Measurements from ENCODE around the gene OR2V2. TPM values are rescaled to one million over a fixed set of nuclear protein-coding genes. Genes with fewer than 3 reads are reported as not detected.
"Not testable (repeated sequence)": the region's sequence is repeated elsewhere in the genome, so short reads cannot be mapped to it uniquely, and the experiment has no call there.

OR2V2 gene
- total RNA-seq, 6 donors from 2014 or later, result 1.6 TPM; not detected in 5

DNA sequence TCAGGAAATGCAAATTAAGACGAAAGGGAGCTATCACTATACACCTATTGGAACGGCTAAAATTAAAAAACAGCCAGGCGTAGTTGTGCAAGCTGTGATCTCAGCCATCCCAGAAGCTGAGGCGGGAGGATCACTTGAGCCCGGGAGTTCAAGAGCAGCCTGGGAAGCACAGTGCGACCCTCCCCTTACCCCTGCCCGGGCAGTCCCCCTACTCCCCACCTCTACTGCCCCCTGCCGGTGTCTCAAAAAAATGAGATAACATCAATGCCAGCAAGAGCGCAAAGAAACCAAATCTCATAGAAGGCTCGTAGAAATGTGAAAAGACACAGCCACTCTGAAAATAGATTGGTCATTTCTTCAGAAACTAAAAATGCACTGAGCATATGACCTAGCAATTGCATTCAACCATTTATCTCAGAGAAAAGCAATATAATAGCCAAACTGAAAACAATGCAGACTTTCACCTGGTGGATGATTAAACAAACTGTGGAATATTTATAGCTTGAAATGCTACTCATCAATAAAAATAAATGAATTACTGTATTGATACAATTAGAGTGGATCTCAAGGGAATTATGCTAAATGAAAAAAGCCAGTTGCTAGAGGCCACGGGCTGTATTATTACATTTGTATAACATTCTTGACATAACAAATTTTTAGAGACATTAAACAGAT lies 20.6 kb downstream of the OR2V2 start:
- ATAC-seq (ENCODE audit: low FRiP score in 2 of 2), result no peak
- peaks cover 1 to 30% (median 11%) of the 10 kb centered on the region in 4 donors for H3K27me3 ChIP-seq
- TF ChIP-seq EP300 (IDR thresholded peaks at IDR 0.05) (no peak), POLR2AphosphoS5 (IDR thresholded peaks at IDR 0.05) (no peak), POLR2A (IDR thresholded peaks at IDR 0.05) (no peak)
- TF ChIP-seq, protein P1, sequence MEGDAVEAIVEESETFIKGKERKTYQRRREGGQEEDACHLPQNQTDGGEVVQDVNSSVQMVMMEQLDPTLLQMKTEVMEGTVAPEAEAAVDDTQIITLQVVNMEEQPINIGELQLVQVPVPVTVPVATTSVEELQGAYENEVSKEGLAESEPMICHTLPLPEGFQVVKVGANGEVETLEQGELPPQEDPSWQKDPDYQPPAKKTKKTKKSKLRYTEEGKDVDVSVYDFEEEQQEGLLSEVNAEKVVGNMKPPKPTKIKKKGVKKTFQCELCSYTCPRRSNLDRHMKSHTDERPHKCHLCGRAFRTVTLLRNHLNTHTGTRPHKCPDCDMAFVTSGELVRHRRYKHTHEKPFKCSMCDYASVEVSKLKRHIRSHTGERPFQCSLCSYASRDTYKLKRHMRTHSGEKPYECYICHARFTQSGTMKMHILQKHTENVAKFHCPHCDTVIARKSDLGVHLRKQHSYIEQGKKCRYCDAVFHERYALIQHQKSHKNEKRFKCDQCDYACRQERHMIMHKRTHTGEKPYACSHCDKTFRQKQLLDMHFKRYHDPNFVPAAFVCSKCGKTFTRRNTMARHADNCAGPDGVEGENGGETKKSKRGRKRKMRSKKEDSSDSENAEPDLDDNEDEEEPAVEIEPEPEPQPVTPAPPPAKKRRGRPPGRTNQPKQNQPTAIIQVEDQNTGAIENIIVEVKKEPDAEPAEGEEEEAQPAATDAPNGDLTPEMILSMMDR (IDR thresholded peaks at IDR 0.05), result peak in 2 of 6 experiments; percentile 15 to 25
- no peak overlapping the region for H3K27ac ChIP-seq
- H3K9me3 ChIP-seq, result no peaks in the 10 kb centered on the region
- H3K4me1 ChIP-seq, result peaks cover 0 to 12% (median 8%) of the 10 kb centered on the region in 4 donors
- H3K36me3 ChIP-seq, result no peaks in the 10 kb centered on the region
- no peak overlapping the region for H3K4me3 ChIP-seq
- WGBS, 2 donors, result 16 to 21% methylated on average over 10 to 11 of the region's 11 CpGs
- no peak for DNase-seq

DNA sequence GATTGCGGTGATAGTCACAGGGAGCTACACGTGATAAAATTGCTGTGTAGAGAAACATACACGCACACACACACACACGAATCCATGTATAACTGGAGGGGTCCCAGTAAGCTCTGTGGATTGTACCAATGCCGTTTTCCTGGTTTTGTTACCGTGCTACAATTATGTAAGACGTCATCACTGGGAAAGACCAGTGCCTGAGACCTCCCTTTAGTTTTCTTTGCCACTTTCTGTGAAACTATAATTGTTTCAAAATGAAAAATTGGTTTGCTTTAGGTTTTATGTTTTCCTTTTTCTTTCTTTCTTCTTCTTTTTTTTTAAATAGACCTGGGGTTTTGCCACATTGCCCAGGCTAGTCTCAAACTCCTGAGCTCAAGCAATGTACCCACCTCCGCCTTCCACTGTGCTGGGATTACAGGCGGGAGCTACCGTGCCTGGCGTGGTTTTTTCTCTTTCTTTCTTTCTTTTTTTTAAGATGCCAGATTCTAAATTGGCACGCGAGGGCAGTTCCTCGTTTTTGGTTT lies 21.3 kb downstream of the OR2V2 start:
- ATAC-seq (ENCODE audit: low FRiP score in 2 of 2) (no peak), DNase-seq (no peak)
- H3K27ac ChIP-seq, result no peak overlapping the region
- H3K27me3 ChIP-seq, result peaks cover 1 to 30% (median 11%) of the 10 kb centered on the region in 4 donors
- no peaks in the 10 kb centered on the region for H3K36me3 ChIP-seq
- WGBS, 2 donors, result 35 to 43% methylated on average over 14 of the region's 14 CpGs
- H3K9me3 ChIP-seq, result no peaks in the 10 kb centered on the region
- peaks cover 0 to 18% (median 11%) of the 10 kb centered on the region in 4 donors for H3K4me1 ChIP-seq
- no peak overlapping the region for H3K4me3 ChIP-seq
- no peak for TF ChIP-seq POLR2A (IDR thresholded peaks at IDR 0.05)
- no peak for TF ChIP-seq POLR2AphosphoS5 (IDR thresholded peaks at IDR 0.05)
- TF ChIP-seq EP300 (IDR thresholded peaks at IDR 0.05), result no peak
- TF ChIP-seq, protein P1 (IDR thresholded peaks at IDR 0.05), result no peak

DNA sequence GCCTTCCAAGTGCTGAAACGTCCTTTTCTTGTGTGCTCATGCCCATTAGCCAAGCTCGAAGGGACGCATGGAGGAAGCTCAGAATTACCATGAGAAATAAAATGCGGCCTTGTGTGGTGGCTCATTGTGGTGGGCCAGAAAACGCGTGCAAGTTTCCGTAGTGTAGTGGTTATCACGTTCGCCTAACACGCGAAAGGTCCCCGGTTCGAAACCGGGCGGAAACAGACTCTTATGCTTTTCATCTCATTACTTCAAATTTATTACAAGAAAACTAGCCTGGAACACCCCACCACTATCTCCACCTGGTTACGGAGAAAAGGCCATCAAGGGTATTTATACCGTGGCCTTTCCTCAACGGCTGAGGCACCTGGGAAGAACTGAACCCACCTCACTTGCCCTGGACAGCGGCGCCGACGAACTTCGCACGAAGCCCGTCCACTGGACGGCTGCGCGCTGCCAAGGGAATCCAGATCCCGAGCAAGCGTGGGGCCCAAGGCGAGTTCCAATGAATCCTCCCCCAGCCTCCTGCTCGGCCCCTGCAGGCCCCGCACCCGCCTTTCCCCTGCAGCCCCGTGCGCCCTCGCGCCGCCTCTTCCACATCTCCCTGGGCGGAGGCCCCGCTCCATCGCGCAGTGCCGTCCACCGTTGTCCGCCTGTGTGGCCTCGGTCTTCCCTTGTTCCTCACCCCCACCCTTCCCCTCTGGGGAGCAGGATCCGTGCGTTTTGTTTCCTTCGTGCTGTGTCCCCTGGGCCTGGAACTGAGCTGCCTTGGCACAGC lies 22.3 kb downstream of the OR2V2 start:
- not testable (repeated sequence) for H3K36me3 ChIP-seq, H3K9me3 ChIP-seq, H3K27ac ChIP-seq
- H3K27me3 ChIP-seq, result peaks cover 1 to 32% (median 11%) of the 10 kb centered on the region in 4 donors
- 16 to 18% methylated on average over 41 to 44 of the region's 50 CpGs for WGBS, 2 donors
- peak overlapping the region in 1 of 4 donors; percentile 3 for H3K4me3 ChIP-seq
- H3K4me1 ChIP-seq, result peaks cover 0 to 22% (median 12%) of the 10 kb centered on the region in 4 donors
- DNase-seq (peak in 1 of 2 donors; percentile 80), ATAC-seq (ENCODE audit: low FRiP score in 2 of 2) (peak in 1 of 2 donors; percentile 38)

DNA sequence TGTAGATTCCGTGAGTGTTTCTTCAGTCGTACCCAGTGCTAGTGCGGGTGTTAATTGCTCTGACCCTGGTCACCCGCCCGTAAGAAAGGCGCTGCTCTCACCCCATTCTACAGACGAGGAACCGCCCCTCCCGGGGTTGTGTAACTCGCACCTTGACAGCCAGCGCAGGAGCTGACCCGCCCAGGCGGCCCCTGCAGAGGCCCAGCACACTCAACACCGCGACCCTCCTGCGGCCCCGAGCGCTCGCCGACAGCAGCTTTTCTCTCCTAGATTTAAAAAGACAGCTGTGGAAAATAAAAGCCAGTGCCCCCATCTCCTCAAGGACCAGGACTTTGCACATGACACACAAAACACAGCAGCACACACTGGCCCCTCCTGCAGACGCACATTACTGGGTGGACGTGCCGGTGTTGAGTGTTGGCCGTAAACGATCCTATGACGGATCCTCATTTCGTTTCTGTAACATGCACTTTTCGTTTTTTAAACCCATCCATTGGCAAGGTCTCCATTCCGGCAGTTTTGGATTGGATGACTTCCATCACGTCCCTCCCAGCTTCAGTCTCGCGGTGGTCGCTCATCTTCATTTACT lies 22.9 kb downstream of the OR2V2 start:
- Histone ChIP-seq H3K27me3 (peaks cover 1 to 31% (median 11%) of the 10 kb centered on the region in 4 donors), H3K4me1 (peaks cover 0 to 22% (median 12%) of the 10 kb centered on the region in 4 donors), H3K36me3 (no peaks in the 10 kb centered on the region), H3K4me3 (peak overlapping the region in 1 of 4 donors; percentile 3), H3K27ac (no peak overlapping the region), H3K9me3 (no peaks in the 10 kb centered on the region)
- no peak for TF ChIP-seq EP300 (IDR thresholded peaks at IDR 0.05)
- TF ChIP-seq, protein P1 (IDR thresholded peaks at IDR 0.05), result no peak
- no peak for TF ChIP-seq POLR2AphosphoS5 (IDR thresholded peaks at IDR 0.05)
- no peak for TF ChIP-seq POLR2A (IDR thresholded peaks at IDR 0.05)
- WGBS, 2 donors, result 30 to 32% methylated on average over 30 of the region's 33 CpGs
- ATAC-seq (ENCODE audit: low FRiP score in 2 of 2), result peak in 1 of 2 donors; percentile 28
- no peak for DNase-seq

DNA sequence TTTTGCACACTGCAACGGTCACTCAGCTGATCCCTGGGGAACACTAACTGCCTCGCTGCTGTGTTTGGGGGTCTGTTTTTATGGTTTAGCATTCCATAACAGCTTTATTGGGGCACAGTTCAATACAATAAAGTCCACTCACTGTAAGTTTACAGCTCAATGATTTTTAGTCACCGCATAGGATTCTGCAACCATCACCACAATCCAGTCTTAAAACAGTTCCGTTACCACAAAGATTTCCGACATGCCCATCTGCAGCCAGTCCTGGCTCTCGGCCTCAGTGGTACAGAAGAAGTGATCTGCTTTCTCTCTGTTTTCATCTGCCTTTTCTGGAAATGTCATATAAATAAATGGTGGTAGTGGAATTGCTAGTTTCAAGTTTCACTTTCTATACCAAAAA lies 23.6 kb downstream of the OR2V2 start:
- DNase-seq (no peak), ATAC-seq (ENCODE audit: low FRiP score in 2 of 2) (no peak)
- Histone ChIP-seq H3K27ac (no peak overlapping the region), H3K27me3 (peaks cover 1 to 31% (median 11%) of the 10 kb centered on the region in 4 donors), H3K4me1 (peaks cover 0 to 22% (median 12%) of the 10 kb centered on the region in 4 donors), H3K4me3 (no peak overlapping the region), H3K9me3 (no peaks in the 10 kb centered on the region), H3K36me3 (no peaks in the 10 kb centered on the region)
- WGBS, 2 donors, result 59 to 67% methylated on average over 6 of the region's 6 CpGs
- TF ChIP-seq POLR2AphosphoS5 (IDR thresholded peaks at IDR 0.05), result no peak
- TF ChIP-seq, protein P1 (IDR thresholded peaks at IDR 0.05), result no peak
- TF ChIP-seq POLR2A (IDR thresholded peaks at IDR 0.05), result no peak
- TF ChIP-seq EP300 (IDR thresholded peaks at IDR 0.05), result no peak
